ENCODE results near the gene CASZ1. TPM values are rescaled to one million over a fixed set of nuclear protein-coding genes. Genes with fewer than 3 reads are reported as not detected.

CASZ1 gene
- total and polyA plus RNA-seq, 2 experiments from 2014 or later = 3.6 to 6.9 TPM

- Histone ChIP-seq H2AFZ (no peak overlapping the region), H3K9me3 (ENCODE audit: low read depth) (no peaks in the 10 kb centered on the region), H3K4me3 (no peak overlapping the region), H3K9me2 (replicated peaks; ENCODE audit: insufficient read depth) (no peaks in the 10 kb centered on the region), H3K4me2 (no peak overlapping the region), H4K20me1 (ENCODE audit: insufficient read depth, poor library complexity, severe bottlenecking) (no peaks in the 10 kb centered on the region), H3K27me3 (peaks cover 11% of the 10 kb centered on the region), H3K4me1 (ENCODE audit: insufficient read depth) (peaks cover 14% of the 10 kb centered on the region), H3K79me2 (no peaks in the 10 kb centered on the region), H3K27ac (no peak overlapping the region), H3K36me3 (replicated peaks; ENCODE audit: insufficient read depth, low read depth) (no peaks in the 10 kb centered on the region)
- no peak for DNase-seq (ENCODE audit: low spot score)
- WGBS (ENCODE audit: low lambda C conversion rate, missing lambda C conversion rate) = 88% methylated on average over 18 of the region's 23 CpGs
- no peak for TF ChIP-seq CTCF (IDR thresholded peaks at IDR 0.05; ENCODE audit: poor library complexity)
These were observed 161.9 kb downstream of the CASZ1 start for GRCh38 chr1:10634428-10635084.

- no peaks in the 10 kb centered on the region for H3K36me3 ChIP-seq (replicated peaks; ENCODE audit: insufficient read depth, low read depth)
- no peaks in the 10 kb centered on the region for H3K9me3 ChIP-seq (ENCODE audit: low read depth)
- no peaks in the 10 kb centered on the region for H3K9me2 ChIP-seq (replicated peaks; ENCODE audit: insufficient read depth)
- H3K4me3 ChIP-seq = no peak overlapping the region
- no peak for DNase-seq (ENCODE audit: low spot score)
- H3K27ac ChIP-seq = no peak overlapping the region
- H2AFZ ChIP-seq = no peak overlapping the region
- 96% methylated on average over 8 of the region's 8 CpGs for WGBS (ENCODE audit: low lambda C conversion rate, missing lambda C conversion rate)
- H3K27me3 ChIP-seq = peaks cover 8% of the 10 kb centered on the region
- H3K79me2 ChIP-seq = no peaks in the 10 kb centered on the region
- no peak for TF ChIP-seq EZH2phosphoT487 (IDR thresholded peaks at IDR 0.05; ENCODE audit: low read depth, severe bottlenecking, unreplicated experiment)
- no peak for TF ChIP-seq CTCF (IDR thresholded peaks at IDR 0.05; ENCODE audit: poor library complexity)
- TF ChIP-seq EZH2 (IDR thresholded peaks at IDR 0.05; ENCODE audit: borderline replicate concordance) = no peak
- H3K4me2 ChIP-seq = no peak overlapping the region
- H4K20me1 ChIP-seq (ENCODE audit: insufficient read depth, poor library complexity, severe bottlenecking) = no peaks in the 10 kb centered on the region
- peaks cover 14% of the 10 kb centered on the region for H3K4me1 ChIP-seq (ENCODE audit: insufficient read depth)
These were observed 162.4 kb downstream of the CASZ1 start for GRCh38 chr1:10634075-10634427.

- Histone ChIP-seq H2AFZ (no peak overlapping the region), H3K27ac (no peak overlapping the region), H3K9me3 (ENCODE audit: low read depth) (no peaks in the 10 kb centered on the region), H3K79me2 (no peaks in the 10 kb centered on the region), H3K9me2 (replicated peaks; ENCODE audit: insufficient read depth) (no peaks in the 10 kb centered on the region), H4K20me1 (ENCODE audit: insufficient read depth, poor library complexity, severe bottlenecking) (no peaks in the 10 kb centered on the region), H3K4me1 (ENCODE audit: insufficient read depth) (peaks cover 13% of the 10 kb centered on the region), H3K4me2 (no peak overlapping the region), H3K36me3 (replicated peaks; ENCODE audit: insufficient read depth, low read depth) (no peaks in the 10 kb centered on the region), H3K4me3 (no peak overlapping the region), H3K27me3 (peaks cover 6% of the 10 kb centered on the region)
- DNase-seq (ENCODE audit: low spot score) = no peak
- 97% methylated on average over 10 of the region's 10 CpGs for whole genome bisulfite sequencing (ENCODE audit: low lambda C conversion rate, missing lambda C conversion rate)
- TF ChIP-seq CTCF (IDR thresholded peaks at IDR 0.05; ENCODE audit: poor library complexity) (no peak), EZH2phosphoT487 (IDR thresholded peaks at IDR 0.05; ENCODE audit: low read depth, severe bottlenecking, unreplicated experiment) (no peak), EZH2 (IDR thresholded peaks at IDR 0.05; ENCODE audit: borderline replicate concordance) (no peak)
These were observed 163.0 kb downstream of the CASZ1 start for GRCh38 chr1:10633416-10633815.

GRCh38 chr1:10632691-10633090 is 163.8 kb downstream of the CASZ1 start:
- H3K27ac ChIP-seq = no peak overlapping the region
- H4K20me1 ChIP-seq (ENCODE audit: insufficient read depth, poor library complexity, severe bottlenecking) = no peaks in the 10 kb centered on the region
- TF ChIP-seq CTCF (IDR thresholded peaks at IDR 0.05; ENCODE audit: poor library complexity) = no peak
- H3K4me2 ChIP-seq = no peak overlapping the region
- H3K79me2 ChIP-seq = no peaks in the 10 kb centered on the region
- 85% methylated on average over 14 of the region's 14 CpGs for WGBS (ENCODE audit: low lambda C conversion rate, missing lambda C conversion rate)
- H3K9me2 ChIP-seq (replicated peaks; ENCODE audit: insufficient read depth) = no peaks in the 10 kb centered on the region
- no peaks in the 10 kb centered on the region for H3K9me3 ChIP-seq (ENCODE audit: low read depth)
- H3K36me3 ChIP-seq (replicated peaks; ENCODE audit: insufficient read depth, low read depth) = no peaks in the 10 kb centered on the region
- H3K4me3 ChIP-seq = no peak overlapping the region
- no peaks in the 10 kb centered on the region for H3K27me3 ChIP-seq
- DNase-seq (ENCODE audit: low spot score) = no peak
- H2AFZ ChIP-seq = no peak overlapping the region
- peaks cover 9% of the 10 kb centered on the region for H3K4me1 ChIP-seq (ENCODE audit: insufficient read depth)

All from hepatocyte (in vitro differentiated cells).